Measurements from ENCODE around the gene AKAP11. TPM values are rescaled to one million over a fixed set of nuclear protein-coding genes. Genes with fewer than 3 reads are reported as not detected.
A peak's percentile ranks its signal among the peaks of the same experiment; 100 is the strongest.

Gene AKAP11
- total and polyA plus RNA-seq, 9 of the 15 experiments (the other 6 are each of a cell fraction or from before 2014, with no cell fraction given) = 2.2 to 31.3 (median 10.9) TPM

DNA sequence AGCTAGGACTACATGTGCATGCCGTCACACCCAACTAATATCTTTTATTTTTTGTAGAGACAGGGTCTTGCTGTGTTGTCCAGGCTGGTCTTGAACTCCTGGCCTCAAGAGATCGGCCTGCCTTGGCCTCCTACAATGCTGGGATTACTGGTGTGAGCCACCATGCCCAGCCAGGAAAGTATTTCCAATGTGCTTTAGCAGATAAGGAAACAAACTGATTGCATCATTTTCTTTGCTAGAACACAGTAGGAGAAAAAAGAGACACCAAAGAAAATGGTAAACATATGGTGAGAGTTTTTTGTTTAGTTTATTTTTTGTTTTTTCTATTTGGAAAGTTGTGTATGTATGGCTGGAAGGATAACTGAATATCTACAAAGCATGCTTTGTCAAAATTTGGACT lies 46.9 kb upstream of the AKAP11 start (continued):
- TF ChIP-seq CEBPG (CRISPR knock-in tag; IDR thresholded peaks at IDR 0.05) (peak; percentile 69; the same call in 1 of the 2 replicates), CEBPG (tag; conservative IDR thresholded peaks at IDR 0.05 in 1 of 2, IDR thresholded peaks at IDR 0.05 in 1 of 2) (peak in 1 of 2 experiments; percentile 74; a peak in 3 of 4 replicates), ZNF324 (CRISPR knock-in tag; IDR thresholded peaks at IDR 0.05) (no peak), JUND (IDR thresholded peaks at IDR 0.05; ENCODE audit: borderline replicate concordance, low read depth, low read length) (0 out of 2 replicates have a peak, but pooled peaks have one; percentile 32), JUND (tag; IDR thresholded peaks at IDR 0.05; ENCODE audit: borderline replicate concordance, low read depth, low read length) (no peak), TAL1 (IDR thresholded peaks at IDR 0.05) (peak; percentile 47), BCOR (IDR thresholded peaks at IDR 0.05) (peak; percentile 41; the same call in 1 of the 2 replicates), NFATC3 (IDR thresholded peaks at IDR 0.05) (no peak), MAFK (IDR thresholded peaks at IDR 0.05; ENCODE audit: low read length) (no peak), ZBTB9 (CRISPR knock-in tag; IDR thresholded peaks at IDR 0.05) (no peak), JUNB (CRISPR knock-in tag; conservative IDR thresholded peaks at IDR 0.05) (no peak), RBBP5 (IDR thresholded peaks at IDR 0.05; ENCODE audit: borderline replicate concordance, insufficient read depth, low read length, poor library complexity, severe bottlenecking) (no peak)
- TF ChIP-seq, protein P1, sequence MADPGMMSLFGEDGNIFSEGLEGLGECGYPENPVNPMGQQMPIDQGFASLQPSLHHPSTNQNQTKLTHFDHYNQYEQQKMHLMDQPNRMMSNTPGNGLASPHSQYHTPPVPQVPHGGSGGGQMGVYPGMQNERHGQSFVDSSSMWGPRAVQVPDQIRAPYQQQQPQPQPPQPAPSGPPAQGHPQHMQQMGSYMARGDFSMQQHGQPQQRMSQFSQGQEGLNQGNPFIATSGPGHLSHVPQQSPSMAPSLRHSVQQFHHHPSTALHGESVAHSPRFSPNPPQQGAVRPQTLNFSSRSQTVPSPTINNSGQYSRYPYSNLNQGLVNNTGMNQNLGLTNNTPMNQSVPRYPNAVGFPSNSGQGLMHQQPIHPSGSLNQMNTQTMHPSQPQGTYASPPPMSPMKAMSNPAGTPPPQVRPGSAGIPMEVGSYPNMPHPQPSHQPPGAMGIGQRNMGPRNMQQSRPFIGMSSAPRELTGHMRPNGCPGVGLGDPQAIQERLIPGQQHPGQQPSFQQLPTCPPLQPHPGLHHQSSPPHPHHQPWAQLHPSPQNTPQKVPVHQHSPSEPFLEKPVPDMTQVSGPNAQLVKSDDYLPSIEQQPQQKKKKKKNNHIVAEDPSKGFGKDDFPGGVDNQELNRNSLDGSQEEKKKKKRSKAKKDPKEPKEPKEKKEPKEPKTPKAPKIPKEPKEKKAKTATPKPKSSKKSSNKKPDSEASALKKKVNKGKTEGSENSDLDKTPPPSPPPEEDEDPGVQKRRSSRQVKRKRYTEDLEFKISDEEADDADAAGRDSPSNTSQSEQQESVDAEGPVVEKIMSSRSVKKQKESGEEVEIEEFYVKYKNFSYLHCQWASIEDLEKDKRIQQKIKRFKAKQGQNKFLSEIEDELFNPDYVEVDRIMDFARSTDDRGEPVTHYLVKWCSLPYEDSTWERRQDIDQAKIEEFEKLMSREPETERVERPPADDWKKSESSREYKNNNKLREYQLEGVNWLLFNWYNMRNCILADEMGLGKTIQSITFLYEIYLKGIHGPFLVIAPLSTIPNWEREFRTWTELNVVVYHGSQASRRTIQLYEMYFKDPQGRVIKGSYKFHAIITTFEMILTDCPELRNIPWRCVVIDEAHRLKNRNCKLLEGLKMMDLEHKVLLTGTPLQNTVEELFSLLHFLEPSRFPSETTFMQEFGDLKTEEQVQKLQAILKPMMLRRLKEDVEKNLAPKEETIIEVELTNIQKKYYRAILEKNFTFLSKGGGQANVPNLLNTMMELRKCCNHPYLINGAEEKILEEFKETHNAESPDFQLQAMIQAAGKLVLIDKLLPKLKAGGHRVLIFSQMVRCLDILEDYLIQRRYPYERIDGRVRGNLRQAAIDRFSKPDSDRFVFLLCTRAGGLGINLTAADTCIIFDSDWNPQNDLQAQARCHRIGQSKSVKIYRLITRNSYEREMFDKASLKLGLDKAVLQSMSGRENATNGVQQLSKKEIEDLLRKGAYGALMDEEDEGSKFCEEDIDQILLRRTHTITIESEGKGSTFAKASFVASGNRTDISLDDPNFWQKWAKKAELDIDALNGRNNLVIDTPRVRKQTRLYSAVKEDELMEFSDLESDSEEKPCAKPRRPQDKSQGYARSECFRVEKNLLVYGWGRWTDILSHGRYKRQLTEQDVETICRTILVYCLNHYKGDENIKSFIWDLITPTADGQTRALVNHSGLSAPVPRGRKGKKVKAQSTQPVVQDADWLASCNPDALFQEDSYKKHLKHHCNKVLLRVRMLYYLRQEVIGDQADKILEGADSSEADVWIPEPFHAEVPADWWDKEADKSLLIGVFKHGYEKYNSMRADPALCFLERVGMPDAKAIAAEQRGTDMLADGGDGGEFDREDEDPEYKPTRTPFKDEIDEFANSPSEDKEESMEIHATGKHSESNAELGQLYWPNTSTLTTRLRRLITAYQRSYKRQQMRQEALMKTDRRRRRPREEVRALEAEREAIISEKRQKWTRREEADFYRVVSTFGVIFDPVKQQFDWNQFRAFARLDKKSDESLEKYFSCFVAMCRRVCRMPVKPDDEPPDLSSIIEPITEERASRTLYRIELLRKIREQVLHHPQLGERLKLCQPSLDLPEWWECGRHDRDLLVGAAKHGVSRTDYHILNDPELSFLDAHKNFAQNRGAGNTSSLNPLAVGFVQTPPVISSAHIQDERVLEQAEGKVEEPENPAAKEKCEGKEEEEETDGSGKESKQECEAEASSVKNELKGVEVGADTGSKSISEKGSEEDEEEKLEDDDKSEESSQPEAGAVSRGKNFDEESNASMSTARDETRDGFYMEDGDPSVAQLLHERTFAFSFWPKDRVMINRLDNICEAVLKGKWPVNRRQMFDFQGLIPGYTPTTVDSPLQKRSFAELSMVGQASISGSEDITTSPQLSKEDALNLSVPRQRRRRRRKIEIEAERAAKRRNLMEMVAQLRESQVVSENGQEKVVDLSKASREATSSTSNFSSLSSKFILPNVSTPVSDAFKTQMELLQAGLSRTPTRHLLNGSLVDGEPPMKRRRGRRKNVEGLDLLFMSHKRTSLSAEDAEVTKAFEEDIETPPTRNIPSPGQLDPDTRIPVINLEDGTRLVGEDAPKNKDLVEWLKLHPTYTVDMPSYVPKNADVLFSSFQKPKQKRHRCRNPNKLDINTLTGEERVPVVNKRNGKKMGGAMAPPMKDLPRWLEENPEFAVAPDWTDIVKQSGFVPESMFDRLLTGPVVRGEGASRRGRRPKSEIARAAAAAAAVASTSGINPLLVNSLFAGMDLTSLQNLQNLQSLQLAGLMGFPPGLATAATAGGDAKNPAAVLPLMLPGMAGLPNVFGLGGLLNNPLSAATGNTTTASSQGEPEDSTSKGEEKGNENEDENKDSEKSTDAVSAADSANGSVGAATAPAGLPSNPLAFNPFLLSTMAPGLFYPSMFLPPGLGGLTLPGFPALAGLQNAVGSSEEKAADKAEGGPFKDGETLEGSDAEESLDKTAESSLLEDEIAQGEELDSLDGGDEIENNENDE (IDR thresholded peaks at IDR 0.05; ENCODE audit: low read depth, low read length) = no peak
- TF ChIP-seq, protein P2, sequence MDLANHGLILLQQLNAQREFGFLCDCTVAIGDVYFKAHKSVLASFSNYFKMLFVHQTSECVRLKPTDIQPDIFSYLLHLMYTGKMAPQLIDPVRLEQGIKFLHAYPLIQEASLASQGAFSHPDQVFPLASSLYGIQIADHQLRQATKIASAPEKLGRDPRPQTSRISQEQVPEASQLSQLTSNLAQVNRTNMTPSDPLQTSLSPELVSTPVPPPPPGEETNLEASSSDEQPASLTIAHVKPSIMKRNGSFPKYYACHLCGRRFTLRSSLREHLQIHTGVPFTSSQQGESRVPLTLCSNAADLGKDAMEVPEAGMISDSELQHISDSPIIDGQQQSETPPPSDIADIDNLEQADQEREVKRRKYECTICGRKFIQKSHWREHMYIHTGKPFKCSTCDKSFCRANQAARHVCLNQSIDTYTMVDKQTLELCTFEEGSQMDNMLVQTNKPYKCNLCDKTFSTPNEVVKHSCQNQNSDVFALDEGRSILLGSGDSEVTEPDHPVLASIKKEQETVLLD (IDR thresholded peaks at IDR 0.05) = no peak

Data from K562 (cell line).